Neural cell (in vitro differentiated cells): ENCODE results near the gene GLYATL3. TPM values are rescaled to one million over a fixed set of nuclear protein-coding genes. Genes with fewer than 3 reads are reported as not detected.

ENCODE experiments used
- H2AFZ ChIP-seq: fragments of 200-600, 300-800 bp; sonication (generic), shearing (Covaris generic); 2 replicates; pipeline ENCODE4 v1.6.0; 2014; ENCODE audit warnings: low read depth, mild to moderate bottlenecking, antibody characterized with exemption, low read length, moderate library complexity
- H3F3A ChIP-seq: fragments of 200-600 bp; shearing (Covaris generic); 2 replicates; pipeline ENCODE4 v1.6.1; 2016; ENCODE audit warnings: mild to moderate bottlenecking, moderate library complexity, mixed read lengths, antibody characterized with exemption, low read length; ENCODE audit not compliant: insufficient read depth, poor library complexity, severe bottlenecking
- H3K27ac ChIP-seq: fragments of 200-600, 300-800 bp; sonication (generic), shearing (Covaris generic); 2 replicates; pipeline ENCODE4 v1.5.1; 2014; ENCODE audit warnings: mild to moderate bottlenecking, low read length, moderate library complexity
- H3K27me3 ChIP-seq: fragments of 300-800, 200-600 bp; sonication (generic), shearing (Covaris generic); 2 replicates; pipeline ENCODE4 v1.6.0; 2014; ENCODE audit warnings: mild to moderate bottlenecking, low read depth, low read length, moderate library complexity; ENCODE audit not compliant: insufficient read depth
- H3K36me3 ChIP-seq: fragments of 300-800, 200-600 bp; sonication (generic), shearing (Covaris generic); 2 replicates; pipeline ENCODE4 v1.5.1; 2014; ENCODE audit warnings: mild to moderate bottlenecking, antibody characterized with exemption, low read length, moderate library complexity; ENCODE audit not compliant: insufficient read depth
- H3K4me2 ChIP-seq: fragments of 300-800, 200-600 bp; sonication (generic), shearing (Covaris generic); 2 replicates; pipeline ENCODE4 v1.6.0; 2014; ENCODE audit warnings: mild to moderate bottlenecking, low read length
- H3K4me3 ChIP-seq: fragments of 300-800, 200-600 bp; sonication (generic), shearing (Covaris generic); 2 replicates; pipeline ENCODE4 v1.5.1; 2014; ENCODE audit warnings: mild to moderate bottlenecking, low read length, moderate library complexity
- H3K79me2 ChIP-seq: fragments of 200-600 bp; shearing (Covaris generic); replicated peaks from 2 replicates; pipeline ENCODE4 v1.6.0; 2014; ENCODE audit warnings: mild to moderate bottlenecking, low read length, moderate library complexity; ENCODE audit not compliant: insufficient read depth
- H3K9ac ChIP-seq: fragments of 300-800, 200-600 bp; sonication (generic), shearing (Covaris generic); 2 replicates; pipeline ENCODE4 v1.6.1; 2016; ENCODE audit warnings: mild to moderate bottlenecking, low read length, mixed read lengths
- H3K9me2 ChIP-seq: fragments of 200-600 bp; shearing (Covaris generic); 2 replicates; pipeline ENCODE4 v1.6.1; 2016; ENCODE audit warnings: mild to moderate bottlenecking, low read length, mixed read lengths; ENCODE audit not compliant: insufficient read depth
- H3K9me3 ChIP-seq: fragments of 200-600, 300-800 bp; sonication (generic), shearing (Covaris generic); 2 replicates; pipeline ENCODE4 v1.6.1; 2016; ENCODE audit warnings: mild to moderate bottlenecking, mixed run types, low read length, moderate library complexity, mixed read lengths
- H4K20me1 ChIP-seq: fragments of 200-600 bp; shearing (Covaris generic); 2 replicates; pipeline ENCODE4 v1.6.1; 2016; ENCODE audit warnings: mild to moderate bottlenecking, mixed run types; ENCODE audit not compliant: insufficient read depth
- EP300 ChIP-seq: fragments of 450-650 bp; conservative IDR thresholded peaks from 2 replicates; pipeline ENCODE4 v1.6.1; 2014; ENCODE audit warnings: antibody characterized with exemption, mild to moderate bottlenecking, moderate library complexity; ENCODE audit not compliant: poor library complexity, severe bottlenecking
- EZH2 ChIP-seq: fragments of 200-600, 300-800 bp; shearing (Covaris generic), sonication (generic); IDR thresholded peaks from 2 replicates; pipeline ENCODE4 v1.6.1; 2014; ENCODE audit warnings: antibody characterized with exemption, low read length, borderline replicate concordance, mild to moderate bottlenecking; ENCODE audit not compliant: insufficient read depth, poor library complexity, severe bottlenecking
- MXI1 ChIP-seq: fragments of 450-650 bp; conservative IDR thresholded peaks from 2 replicates; pipeline ENCODE4 v1.6.1; 2014; ENCODE audit warnings: antibody characterized with exemption, mild to moderate bottlenecking; ENCODE audit not compliant: poor library complexity, severe bottlenecking
- POLR2AphosphoS5 ChIP-seq: IDR thresholded peaks from 2 replicates; pipeline ENCODE4 v1.6.1; 2012
- RAD21 ChIP-seq: fragments of 450-650 bp; conservative IDR thresholded peaks from 2 replicates; pipeline ENCODE4 v1.6.1; 2014; ENCODE audit warnings: antibody characterized with exemption, mild to moderate bottlenecking, moderate library complexity
- SMC3 ChIP-seq: fragments of 450-650 bp; conservative IDR thresholded peaks from 2 replicates; pipeline ENCODE4 v1.6.1; 2014; ENCODE audit warnings: antibody characterized with exemption, mild to moderate bottlenecking, moderate library complexity; ENCODE audit not compliant: poor library complexity
- TAF1 ChIP-seq: IDR thresholded peaks from 2 replicates; pipeline ENCODE4 v1.6.1; 2012; ENCODE audit warnings: low read depth
- polyA plus RNA-seq: library from polyadenylated mRNA; depleted of rRNA; stranded (reverse); fragments of >200 nt; gene quantifications from 2 replicates; pipeline ENCODE4 v1.2.3, GENCODE V29; 2014
- TF ChIP-seq, protein P1 (sequence below): IDR thresholded peaks from 2 replicates; pipeline ENCODE4 v1.6.1; 2012; ENCODE audit warnings: borderline replicate concordance
- TF ChIP-seq, protein P2 (sequence below): fragments of 450-650 bp; IDR thresholded peaks from 2 replicates; pipeline ENCODE4 v1.5.1; 2014; ENCODE audit warnings: antibody characterized with exemption, mild to moderate bottlenecking, moderate library complexity; ENCODE audit not compliant: poor library complexity, severe bottlenecking

The GLYATL3 gene
- polyA plus RNA-seq, 1 donor from 2014 or later: not detected

DNA sequence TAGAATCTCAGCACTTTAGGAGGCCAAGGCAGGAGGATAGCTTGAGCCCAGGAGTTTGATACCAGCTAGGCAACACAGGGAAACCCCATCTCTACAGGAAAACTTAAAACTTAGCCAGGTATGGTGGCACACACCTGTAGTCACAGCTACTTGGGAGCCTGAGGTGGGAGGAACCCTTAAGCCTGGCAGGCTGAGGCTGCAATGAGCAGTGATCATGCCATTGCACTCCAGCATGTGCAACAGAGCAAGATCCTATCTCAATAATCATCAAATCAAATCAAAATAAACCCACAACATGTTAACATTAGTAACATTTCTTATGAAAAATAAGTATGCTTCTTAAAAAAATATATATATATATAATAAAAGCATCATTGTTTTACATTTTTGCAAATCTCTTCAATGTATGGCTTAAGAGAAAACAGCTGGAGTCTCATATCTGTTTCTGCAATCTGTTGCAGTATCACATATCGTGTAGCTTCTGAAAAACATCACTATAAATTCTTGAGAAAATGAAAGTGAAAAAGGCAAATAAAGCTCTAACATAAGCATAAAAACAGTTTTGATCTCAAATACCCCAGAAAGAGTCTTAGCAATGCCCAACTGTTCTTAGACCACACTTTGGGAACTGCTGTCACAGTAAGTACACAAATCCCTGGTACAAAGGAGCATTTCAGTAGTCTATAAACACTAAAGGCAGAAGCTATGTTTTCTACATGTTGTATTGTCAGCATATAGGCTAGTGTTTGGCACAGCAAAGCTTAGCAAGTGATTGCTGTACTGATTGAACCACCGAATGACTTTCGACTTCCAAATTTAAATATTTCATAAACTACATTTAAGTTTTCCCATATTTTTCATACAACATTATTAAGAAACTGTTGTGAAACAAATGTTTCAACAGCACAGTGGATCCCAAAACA lies 44.7 kb upstream of the GLYATL3 start:
- Histone ChIP-seq H3K79me2 (peaks cover 11% of the 10 kb centered on the region), H3K9me3 (no peaks in the 10 kb centered on the region), H4K20me1 (no peaks in the 10 kb centered on the region), H3K27ac (no peak overlapping the region), H3F3A (no peaks in the 10 kb centered on the region), H3K9me2 (no peaks in the 10 kb centered on the region), H3K27me3 (no peaks in the 10 kb centered on the region), H3K36me3 (peaks cover 13% of the 10 kb centered on the region), H3K4me2 (no peak overlapping the region), H2AFZ (no peak overlapping the region), H3K9ac (no peak overlapping the region), H3K4me3 (no peak overlapping the region)
- TF ChIP-seq TAF1 (no peak), SMC3 (no peak), EZH2 (no peak), POLR2AphosphoS5 (no peak), MXI1 (no peak), RAD21 (no peak)
- TF ChIP-seq, protein P1, sequence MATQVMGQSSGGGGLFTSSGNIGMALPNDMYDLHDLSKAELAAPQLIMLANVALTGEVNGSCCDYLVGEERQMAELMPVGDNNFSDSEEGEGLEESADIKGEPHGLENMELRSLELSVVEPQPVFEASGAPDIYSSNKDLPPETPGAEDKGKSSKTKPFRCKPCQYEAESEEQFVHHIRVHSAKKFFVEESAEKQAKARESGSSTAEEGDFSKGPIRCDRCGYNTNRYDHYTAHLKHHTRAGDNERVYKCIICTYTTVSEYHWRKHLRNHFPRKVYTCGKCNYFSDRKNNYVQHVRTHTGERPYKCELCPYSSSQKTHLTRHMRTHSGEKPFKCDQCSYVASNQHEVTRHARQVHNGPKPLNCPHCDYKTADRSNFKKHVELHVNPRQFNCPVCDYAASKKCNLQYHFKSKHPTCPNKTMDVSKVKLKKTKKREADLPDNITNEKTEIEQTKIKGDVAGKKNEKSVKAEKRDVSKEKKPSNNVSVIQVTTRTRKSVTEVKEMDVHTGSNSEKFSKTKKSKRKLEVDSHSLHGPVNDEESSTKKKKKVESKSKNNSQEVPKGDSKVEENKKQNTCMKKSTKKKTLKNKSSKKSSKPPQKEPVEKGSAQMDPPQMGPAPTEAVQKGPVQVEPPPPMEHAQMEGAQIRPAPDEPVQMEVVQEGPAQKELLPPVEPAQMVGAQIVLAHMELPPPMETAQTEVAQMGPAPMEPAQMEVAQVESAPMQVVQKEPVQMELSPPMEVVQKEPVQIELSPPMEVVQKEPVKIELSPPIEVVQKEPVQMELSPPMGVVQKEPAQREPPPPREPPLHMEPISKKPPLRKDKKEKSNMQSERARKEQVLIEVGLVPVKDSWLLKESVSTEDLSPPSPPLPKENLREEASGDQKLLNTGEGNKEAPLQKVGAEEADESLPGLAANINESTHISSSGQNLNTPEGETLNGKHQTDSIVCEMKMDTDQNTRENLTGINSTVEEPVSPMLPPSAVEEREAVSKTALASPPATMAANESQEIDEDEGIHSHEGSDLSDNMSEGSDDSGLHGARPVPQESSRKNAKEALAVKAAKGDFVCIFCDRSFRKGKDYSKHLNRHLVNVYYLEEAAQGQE: no peak
- TF ChIP-seq, protein P2, sequence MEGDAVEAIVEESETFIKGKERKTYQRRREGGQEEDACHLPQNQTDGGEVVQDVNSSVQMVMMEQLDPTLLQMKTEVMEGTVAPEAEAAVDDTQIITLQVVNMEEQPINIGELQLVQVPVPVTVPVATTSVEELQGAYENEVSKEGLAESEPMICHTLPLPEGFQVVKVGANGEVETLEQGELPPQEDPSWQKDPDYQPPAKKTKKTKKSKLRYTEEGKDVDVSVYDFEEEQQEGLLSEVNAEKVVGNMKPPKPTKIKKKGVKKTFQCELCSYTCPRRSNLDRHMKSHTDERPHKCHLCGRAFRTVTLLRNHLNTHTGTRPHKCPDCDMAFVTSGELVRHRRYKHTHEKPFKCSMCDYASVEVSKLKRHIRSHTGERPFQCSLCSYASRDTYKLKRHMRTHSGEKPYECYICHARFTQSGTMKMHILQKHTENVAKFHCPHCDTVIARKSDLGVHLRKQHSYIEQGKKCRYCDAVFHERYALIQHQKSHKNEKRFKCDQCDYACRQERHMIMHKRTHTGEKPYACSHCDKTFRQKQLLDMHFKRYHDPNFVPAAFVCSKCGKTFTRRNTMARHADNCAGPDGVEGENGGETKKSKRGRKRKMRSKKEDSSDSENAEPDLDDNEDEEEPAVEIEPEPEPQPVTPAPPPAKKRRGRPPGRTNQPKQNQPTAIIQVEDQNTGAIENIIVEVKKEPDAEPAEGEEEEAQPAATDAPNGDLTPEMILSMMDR: no peak

DNA sequence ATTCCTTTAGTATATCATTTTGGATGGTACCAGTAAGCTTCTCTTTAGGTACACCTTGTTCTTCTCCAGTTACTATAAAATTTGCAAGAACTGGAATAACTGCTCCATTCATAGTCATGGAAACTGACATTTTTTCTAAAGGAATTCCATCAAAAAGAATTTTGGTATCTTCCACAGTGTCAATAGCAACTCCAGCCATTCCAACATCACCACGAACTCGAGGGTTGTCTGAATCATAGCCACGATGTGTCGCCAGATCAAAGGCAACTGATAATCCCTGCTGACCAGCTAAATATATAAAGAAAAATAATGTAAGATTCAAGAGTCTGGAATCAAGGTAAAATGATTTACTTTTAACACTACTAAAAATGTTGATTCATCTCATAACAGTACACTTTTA lies 42.0 kb upstream of the GLYATL3 start:
- H3K4me3 ChIP-seq: no peak overlapping the region
- H3K27me3 ChIP-seq: no peaks in the 10 kb centered on the region
- peaks cover 9% of the 10 kb centered on the region for H3K36me3 ChIP-seq
- H3K9me3 ChIP-seq: no peaks in the 10 kb centered on the region
- no peaks in the 10 kb centered on the region for H3K9me2 ChIP-seq
- no peaks in the 10 kb centered on the region for H3F3A ChIP-seq
- peaks cover 37% of the 10 kb centered on the region for H3K79me2 ChIP-seq
- no peak overlapping the region for H2AFZ ChIP-seq
- TF ChIP-seq EZH2 (no peak), TAF1 (no peak), POLR2AphosphoS5 (no peak), EP300 (no peak), SMC3 (no peak), RAD21 (no peak), MXI1 (no peak)
- TF ChIP-seq, protein P2: no peak
- TF ChIP-seq, protein P1: no peak
- no peak overlapping the region for H3K4me2 ChIP-seq
- H3K9ac ChIP-seq: no peak overlapping the region
- H4K20me1 ChIP-seq: no peaks in the 10 kb centered on the region
- H3K27ac ChIP-seq: no peak overlapping the region
